Activated naive CD4-positive, alpha-beta T cell treated with anti-CD3 and anti-CD28 coated beads, Interleukin-2, amount 50 U/mL, for 16 hours (primary cell): ENCODE data around the gene PAX9.

Experiments used
- DNase-seq: peaks from one replicate; pipeline ENCODE4 v3.0.0-alpha.2; 2020

Gene PAX9

DNA sequence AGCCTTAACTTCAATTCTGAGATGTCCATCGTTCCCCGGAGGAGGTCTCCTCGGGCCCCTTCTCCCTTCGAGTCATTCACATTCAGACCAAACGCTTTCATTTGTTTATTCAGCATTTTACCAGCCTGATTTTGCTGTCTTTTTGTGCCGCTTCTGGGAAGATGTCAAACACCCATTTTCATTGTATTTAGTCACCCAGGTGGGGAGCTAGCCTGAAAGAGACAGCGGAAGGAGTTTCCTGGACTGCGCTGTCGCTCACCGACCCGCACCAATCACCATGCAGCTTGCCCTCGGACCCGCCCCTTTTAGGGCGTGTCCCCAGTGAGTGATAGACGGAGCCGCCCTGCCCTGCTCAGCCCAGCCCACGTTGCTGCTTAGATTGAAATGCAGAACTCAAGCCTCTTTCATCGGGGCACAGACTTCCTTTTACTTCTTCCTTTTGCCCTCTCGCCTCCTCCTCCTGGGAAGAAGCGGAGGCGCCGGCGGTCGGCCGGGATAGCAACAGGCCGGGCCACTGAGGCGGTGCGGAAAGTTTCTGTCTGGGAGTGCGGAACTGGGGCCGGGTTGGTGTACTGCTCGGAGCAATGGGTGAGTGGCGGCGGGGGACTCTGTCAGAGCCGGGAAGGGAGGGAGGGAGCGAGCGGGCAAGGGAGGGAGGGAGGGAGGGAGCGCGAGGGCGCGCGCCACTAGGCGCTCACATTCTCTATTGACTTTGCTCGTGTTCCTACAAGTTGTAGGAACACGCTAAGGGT lies at the start of gene PAX9:
TSS of gene PAX9 (plus strand) at position 355 of the 752 bp plus-strand sequence. CDS start at position 585, 230 bp downstream.
- DNase-seq: no peak

DNA sequence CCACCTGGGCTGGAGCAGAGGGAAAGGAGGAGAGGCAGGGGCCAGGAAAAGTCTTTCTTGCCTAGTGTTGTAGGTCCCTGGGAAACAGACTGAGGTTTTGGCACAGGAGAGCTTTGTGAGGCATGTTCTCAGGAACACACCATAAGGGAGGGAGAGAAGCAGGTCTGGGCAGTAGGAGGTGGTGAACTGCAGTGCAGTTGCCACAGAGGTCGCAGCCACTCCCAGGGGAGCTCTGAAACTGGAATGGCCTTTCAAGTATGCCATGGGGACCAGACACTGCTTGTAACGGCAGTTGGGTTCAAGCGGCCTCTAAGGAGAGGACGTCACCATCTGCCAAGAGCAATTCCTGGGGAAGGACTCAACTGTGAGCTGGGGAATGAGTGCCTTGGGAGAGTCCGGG lies 43.8 kb upstream of the PAX9 start:
- no peak for DNase-seq

- no peak for DNase-seq
Measured at GRCh38 chr14:36618641-36619040, 43.0 kb upstream of the PAX9 start.

- DNase-seq: no peak
Measured at GRCh38 chr14:36619131-36619530, 42.5 kb upstream of the PAX9 start.

DNA sequence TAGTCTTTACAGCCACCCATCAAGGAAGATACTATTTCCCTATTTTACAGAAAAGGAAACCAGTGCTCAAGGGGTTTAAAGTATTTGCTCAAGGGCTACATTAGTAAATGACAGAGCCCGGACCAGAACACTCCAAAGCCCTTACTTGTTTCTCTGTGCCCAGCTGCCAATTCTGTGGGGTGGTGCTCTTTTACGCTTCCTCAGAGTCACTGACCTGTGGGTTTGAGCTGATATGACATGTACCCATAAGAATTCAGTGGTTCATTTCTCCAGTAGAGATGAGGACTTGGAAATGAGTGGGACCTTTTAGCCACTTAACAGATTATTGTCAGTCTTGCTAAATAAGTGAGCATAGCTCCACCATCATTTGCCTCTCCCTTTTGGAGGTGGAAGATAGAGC lies 41.8 kb upstream of the PAX9 start:
- no peak for DNase-seq

- DNase-seq: no peak
Measured at GRCh38 chr14:36625014-36625413, 36.6 kb upstream of the PAX9 start.

DNA sequence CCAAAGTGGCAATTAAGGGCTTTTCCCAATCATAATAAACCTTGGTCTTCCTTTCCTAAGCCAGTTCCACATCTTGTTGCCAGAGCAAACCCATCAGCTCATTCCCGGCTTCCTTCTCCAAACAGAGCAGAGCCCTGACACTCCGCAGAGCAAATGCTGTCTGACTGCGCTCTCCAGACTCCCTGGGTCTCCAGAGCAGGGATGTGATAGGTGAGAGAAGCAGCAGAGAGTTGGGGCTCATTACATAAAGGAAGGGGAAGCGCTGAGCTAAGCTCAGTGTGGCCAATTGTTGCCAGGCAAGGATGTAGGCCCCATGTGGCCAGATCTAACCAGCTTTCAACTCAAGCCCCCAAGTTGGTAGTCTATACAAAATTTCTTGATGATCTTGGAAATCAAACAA lies 36.2 kb upstream of the PAX9 start:
- no peak for DNase-seq

DNA sequence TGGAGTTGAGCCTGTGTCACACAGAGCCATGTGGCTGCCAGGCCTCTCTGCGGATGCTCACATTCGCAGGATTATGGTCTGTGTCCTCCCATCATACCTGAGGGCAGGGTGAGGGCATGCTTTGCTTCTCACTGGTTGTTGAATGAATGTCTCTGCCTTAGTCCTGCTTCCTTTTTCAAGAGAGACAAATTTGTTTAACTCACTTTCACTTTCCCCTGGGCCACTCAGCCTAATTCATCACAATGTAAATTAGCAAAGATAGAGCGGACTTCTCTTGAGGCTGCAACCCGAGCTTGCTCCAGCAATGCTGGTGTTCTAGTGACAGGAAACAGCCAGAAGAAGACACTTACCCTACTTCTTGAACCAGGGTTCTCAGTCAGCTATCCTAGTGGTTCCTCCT lies 35.5 kb upstream of the PAX9 start:
- DNase-seq: no peak

- no peak for DNase-seq
Measured at GRCh38 chr14:36627981-36628380, 33.7 kb upstream of the PAX9 start.

DNA sequence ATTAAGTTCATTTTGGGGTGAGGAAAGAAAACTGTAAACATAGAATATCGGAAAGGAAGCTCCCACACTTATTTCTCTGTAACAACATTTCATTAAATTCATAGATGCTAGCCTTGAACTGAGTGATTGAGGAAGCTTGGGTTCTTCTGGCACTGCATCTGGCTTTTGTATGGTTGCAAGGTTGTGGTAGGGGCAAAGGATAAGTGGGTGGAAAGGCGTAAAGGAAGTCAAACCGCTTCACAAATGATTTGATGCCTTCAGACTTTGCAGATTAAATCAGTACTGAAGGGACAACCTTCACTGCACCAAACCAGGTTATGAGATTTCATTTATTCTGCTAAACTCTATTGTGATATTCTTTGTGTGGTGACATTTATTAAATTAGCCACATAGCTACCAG lies 28.1 kb upstream of the PAX9 start:
- DNase-seq: no peak

- DNase-seq: no peak
Measured at GRCh38 chr14:36646664-36647416, 14.8 kb upstream of the PAX9 start.

GRCh38 chr14:36647417-36647823 lies 14.2 kb upstream of the PAX9 start:
- no peak for DNase-seq

DNA sequence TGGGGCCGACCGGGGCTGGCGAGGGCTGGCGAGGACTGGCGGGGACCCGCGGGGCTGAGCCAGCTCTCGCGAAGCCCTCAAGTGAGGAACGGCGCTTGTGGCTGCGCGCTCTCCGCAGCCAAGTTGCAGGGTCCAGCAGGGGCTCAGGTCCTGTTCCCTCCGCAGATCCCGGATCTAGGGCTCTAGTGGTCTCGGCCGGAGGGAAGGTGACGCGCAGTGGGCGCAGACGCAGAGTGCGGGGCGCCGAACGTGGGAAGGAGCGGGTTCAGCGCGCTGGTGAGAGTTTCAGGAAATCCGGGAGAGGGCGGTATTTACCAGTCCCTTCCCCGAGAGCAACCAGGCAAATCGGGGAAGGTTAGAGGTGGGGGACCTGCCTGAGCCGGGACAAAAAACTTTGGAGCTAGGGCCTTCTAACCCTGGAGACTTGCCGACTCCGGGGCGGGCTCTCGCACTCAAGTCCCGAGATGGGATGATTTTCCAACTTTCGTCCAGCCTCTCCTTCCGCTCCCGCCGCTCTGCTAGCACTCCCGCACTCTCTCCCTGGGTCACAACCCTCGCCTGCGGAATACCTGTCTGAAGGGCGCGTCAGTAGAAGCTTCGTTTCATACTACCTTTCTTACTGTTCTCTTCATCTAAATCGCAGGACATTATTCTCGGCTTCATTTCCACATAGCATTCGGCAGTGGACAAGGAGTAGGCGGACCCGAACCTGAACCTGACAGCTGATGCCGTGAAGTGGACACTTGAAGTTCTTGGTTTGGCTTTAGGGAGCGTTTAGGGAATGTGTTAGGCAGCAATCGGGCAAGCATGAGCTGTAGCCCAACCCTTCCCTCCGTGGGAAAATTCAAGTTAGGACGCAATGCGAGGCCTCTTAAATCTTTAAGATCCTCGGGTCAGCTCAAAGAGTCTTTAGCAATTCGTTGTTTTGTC lies 13.6 kb upstream of the PAX9 start:
- no peak for DNase-seq

DNA sequence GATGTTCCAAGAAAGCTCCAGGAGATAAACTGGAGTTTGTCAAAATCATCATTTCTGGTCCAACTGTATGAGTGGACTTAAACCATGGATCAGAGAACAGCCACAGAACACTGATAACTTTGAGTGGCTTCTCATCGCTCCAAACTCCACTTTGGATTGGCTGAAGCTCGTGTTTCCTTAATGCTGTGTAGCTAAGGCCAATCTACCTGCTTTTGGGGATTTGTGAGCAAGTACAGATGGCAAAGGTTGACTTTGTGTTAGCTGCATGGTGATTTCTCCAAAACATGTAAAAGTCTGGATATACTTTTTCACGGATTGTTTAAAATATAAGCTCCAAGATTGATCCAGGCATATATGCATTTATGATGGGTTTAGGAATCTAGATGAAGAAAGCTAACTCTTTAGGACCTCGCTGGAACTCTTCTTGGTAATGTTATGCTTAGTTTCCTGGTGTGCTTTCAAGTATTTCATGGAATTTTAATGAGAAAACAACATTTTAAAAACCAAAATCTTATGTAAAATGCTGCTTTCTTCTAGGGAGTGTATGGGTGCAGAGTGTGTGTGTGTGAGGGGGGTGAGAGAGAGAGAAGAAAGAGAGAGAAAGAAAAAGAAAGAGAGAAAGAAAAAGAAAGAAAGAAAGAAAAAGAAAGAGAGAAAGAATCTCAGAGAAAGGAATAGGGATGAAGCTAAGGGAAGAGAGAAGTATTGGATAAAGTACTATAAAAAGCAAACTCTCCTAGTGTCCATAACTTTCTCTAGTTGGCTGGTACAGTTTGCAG lies 11.6 kb upstream of the PAX9 start:
- DNase-seq: no peak

DNA sequence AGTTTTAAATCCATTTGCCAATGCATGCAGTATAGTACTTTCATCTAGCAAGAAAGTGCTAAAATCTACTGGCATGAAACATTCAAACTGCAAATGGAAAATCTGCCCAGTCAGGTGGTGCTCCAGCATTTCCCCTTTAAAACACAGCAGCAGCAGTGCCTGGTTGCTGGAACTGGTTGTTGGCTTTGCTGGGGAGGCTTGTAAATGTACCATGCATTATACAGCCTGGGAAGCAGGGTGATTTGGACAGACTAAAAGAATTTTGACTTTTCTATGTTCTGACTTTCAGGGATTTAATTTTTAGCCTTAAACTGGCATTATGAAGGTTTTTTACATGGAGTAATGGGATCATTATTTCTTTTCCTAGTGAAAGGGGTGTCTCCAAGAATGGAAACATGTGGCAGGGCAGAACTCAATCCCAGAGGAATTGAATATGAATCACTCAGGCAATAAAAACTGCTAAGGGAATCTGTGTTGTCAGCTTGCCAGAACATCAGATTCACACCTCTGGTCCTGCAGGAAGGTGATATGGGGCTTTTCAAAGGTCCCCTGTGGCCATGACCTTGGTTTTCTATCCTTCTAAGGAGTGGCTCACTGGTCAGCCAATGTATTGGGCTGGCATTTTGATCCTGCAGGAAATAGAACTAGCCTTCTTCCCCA lies 9.0 kb upstream of the PAX9 start:
- DNase-seq: no peak

GRCh38 chr14:36653413-36653812 lies 8.2 kb upstream of the PAX9 start:
- DNase-seq: no peak

DNA sequence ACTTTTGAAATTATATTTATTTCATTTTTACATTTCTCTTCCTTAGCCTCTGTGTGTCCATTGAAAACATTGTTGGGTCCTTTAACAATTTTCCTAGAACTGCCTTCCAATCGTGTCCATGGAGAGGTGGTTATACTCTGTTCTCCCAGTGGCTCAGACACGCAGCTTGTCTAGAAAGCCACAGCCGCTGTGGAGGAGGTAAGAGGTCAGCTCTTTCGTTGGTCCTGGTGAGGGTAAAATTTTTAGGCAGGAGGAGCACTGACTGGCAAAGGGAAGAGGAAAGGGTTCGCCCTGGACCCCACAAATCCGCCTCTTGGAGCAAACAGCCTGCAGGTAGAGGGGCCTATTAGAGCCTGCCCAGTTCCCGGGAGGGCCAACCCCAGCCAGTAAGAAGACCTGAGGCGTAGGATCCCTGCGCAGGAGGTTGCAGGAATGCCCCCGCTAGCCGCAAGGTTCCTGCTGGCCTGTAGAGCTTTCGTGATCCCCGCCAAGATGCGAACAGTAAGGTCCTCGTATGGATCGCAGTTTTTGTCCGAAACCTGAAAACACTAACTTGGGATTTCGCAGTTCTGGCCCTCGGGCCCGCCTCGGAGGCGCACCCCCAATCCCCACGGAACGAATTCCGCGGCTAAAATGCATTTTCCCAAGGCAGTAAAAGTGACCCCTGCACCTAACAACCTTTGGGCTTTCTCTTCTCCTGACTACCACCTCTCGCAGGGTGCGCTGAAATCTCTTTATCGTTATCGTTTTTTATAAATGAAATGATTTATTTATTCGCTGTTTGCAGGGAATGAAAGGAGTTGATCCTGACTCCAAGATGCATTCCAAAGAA lies 7.5 kb upstream of the PAX9 start:
- DNase-seq: no peak

DNA sequence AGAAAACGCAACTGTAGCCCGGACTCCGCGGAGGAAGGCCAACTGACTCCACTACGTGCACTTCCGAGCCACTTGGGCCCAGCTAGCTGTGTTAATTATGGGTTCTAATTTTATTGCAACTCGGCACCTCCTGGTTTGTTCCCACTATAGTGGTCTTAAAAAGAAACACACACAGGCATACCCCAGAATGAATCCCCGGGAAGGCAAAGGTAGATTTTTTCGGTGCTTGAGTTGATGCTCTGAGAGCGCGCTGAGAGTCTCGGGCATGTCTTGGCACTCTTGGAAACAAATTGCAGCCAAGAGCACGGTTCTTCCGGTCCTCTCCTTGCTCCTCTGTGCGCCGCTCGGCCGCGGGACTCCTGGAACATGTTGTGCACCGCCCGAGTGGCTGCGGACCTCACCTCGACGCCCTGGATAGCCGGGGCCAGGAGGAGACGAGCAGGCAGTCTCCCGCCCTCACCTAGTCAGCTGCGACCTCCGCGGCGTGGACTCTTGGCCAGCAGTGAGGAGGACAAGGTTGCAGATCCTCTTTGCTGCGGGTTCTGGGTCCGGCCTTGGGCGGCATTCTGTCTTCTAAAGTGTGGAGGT lies 6.8 kb upstream of the PAX9 start:
- DNase-seq: no peak

- DNase-seq: no peak
Measured at GRCh38 chr14:36655571-36655962, 6.1 kb upstream of the PAX9 start.

DNA sequence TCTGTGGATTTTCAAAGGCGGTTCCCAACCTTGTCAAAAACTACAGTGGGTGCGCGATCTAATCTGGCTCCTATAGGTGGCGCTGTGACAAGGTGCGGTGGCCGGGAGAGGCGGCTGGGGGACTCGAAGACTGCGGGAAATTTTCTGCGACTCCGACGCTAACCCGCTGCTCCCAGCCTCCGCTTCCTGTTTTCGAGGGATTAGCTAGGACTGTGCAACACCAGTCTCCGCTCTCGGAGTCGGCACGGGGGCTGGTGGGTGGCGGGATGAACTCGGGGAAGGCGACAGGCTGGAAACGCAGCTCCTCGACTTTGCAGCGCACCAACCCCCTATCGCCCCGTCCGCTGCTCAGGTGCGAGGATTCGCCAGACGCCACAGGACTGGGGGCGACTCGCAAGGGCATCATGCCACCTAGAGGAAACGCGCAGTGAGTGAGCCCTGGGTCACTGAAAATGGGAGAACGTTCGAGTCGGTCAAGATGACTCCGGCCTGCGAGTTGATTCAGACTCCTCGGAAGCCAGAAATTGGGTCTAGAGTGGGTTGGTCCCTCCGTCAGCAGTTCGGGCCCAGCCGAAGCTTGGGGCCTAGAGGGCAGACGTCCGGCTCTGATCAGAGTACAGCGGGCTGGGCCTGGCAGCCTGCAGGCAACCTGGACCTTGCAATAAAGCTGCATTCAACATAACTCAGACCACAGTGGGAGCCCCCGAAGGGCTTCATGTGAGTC lies 5.5 kb upstream of the PAX9 start:
- DNase-seq: no peak
